Measurements from ENCODE around the gene ISOC2.

DNA sequence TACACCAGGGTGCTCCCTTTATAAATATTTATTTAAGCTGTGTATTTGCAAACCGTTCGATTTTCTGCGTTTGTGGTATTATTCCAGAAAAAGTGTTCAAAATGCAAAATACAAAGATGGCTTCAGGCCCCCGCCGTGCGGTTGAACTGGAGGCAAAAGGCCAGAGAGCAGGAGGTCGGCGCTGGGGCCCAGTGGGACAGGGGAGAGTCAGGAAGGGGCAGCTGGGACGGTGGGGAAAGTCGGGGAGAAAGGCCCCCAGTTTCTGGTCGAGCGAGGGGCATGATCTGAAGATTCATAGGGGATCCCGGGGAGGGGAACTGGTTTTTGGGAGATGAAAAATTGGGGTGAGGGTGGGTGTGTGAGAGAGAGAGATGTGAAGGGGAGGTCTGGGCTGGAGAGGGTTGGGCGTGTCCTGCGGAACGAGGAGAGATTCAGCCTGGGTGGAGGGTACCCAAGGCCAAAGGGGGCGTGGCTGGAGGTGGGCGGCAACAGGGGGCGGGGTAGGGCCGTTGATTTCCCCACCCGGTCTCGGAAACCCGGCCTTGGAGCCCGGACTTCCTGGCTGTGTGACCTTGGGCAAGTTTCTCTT is 678 bp downstream of the ISOC2 start:
- no peak for TF ChIP-seq POLR2A (IDR thresholded peaks at IDR 0.05)
- TF ChIP-seq, protein P1, sequence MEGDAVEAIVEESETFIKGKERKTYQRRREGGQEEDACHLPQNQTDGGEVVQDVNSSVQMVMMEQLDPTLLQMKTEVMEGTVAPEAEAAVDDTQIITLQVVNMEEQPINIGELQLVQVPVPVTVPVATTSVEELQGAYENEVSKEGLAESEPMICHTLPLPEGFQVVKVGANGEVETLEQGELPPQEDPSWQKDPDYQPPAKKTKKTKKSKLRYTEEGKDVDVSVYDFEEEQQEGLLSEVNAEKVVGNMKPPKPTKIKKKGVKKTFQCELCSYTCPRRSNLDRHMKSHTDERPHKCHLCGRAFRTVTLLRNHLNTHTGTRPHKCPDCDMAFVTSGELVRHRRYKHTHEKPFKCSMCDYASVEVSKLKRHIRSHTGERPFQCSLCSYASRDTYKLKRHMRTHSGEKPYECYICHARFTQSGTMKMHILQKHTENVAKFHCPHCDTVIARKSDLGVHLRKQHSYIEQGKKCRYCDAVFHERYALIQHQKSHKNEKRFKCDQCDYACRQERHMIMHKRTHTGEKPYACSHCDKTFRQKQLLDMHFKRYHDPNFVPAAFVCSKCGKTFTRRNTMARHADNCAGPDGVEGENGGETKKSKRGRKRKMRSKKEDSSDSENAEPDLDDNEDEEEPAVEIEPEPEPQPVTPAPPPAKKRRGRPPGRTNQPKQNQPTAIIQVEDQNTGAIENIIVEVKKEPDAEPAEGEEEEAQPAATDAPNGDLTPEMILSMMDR (IDR thresholded peaks at IDR 0.05): no peak
- no peak for TF ChIP-seq POLR2AphosphoS5 (IDR thresholded peaks at IDR 0.05)
- TF ChIP-seq EP300 (IDR thresholded peaks at IDR 0.05): no peak

Data from suprapubic skin (tissue), 4 donors.